ENCODE results near the gene BPI.

- TF ChIP-seq, protein P1, sequence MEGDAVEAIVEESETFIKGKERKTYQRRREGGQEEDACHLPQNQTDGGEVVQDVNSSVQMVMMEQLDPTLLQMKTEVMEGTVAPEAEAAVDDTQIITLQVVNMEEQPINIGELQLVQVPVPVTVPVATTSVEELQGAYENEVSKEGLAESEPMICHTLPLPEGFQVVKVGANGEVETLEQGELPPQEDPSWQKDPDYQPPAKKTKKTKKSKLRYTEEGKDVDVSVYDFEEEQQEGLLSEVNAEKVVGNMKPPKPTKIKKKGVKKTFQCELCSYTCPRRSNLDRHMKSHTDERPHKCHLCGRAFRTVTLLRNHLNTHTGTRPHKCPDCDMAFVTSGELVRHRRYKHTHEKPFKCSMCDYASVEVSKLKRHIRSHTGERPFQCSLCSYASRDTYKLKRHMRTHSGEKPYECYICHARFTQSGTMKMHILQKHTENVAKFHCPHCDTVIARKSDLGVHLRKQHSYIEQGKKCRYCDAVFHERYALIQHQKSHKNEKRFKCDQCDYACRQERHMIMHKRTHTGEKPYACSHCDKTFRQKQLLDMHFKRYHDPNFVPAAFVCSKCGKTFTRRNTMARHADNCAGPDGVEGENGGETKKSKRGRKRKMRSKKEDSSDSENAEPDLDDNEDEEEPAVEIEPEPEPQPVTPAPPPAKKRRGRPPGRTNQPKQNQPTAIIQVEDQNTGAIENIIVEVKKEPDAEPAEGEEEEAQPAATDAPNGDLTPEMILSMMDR (IDR thresholded peaks at IDR 0.05; ENCODE audit: insufficient read depth, low read length, poor library complexity, severe bottlenecking), result no peak
- TF ChIP-seq EZH2phosphoT487 (conservative IDR thresholded peaks at IDR 0.05; ENCODE audit: low read length), result no peak
These were observed 42.8 kb downstream of the BPI start for GRCh38 chr20:38346741-38347140.

Measured in SU-DHL-6 (cell line).